H1 (cell line): Measurements from ENCODE around the gene CPA4. TPM values are rescaled to one million over a fixed set of nuclear protein-coding genes. Genes with fewer than 3 reads are reported as not detected.

Experiments used
- CTCF ChIA-PET: fragments of 300-600 bp; sonication (Branson Sonifier 250); formaldehyde crosslinking; loops from one replicate; lab custom pipeline; 2021; ENCODE audit not compliant: partially characterized antibody; lab: Charles Lee
- POLR2A ChIA-PET: fragments of 300-600 bp; sonication (Branson Sonifier 250); formaldehyde crosslinking; loops from one replicate; lab custom pipeline; 2021; ENCODE audit warnings: inconsistent platforms; ENCODE audit not compliant: partially characterized antibody; lab: Charles Lee
- DNase-seq, 2 experiments: peaks; one replicate each; pipeline versions ENCODE4 v3.0.0 to v3.0.0-alpha.2; 2010 to 2022; ENCODE audit warnings: low spot score in 2 of 2, low read depth in 1 of 2, mixed read lengths in 1 of 2
- FAIRE-seq: peaks from 2 replicates; lab custom pipeline; 2011; peaks lifted over from hg19 to GRCh38; lab: Jason Lieb, UNC
- H2AFZ ChIP-seq: 2 replicates; pipeline ENCODE4 v1.8.1; 2012; ENCODE audit warnings: low read length, inconsistent platforms
- H2AK5ac ChIP-seq: 2 replicates; pipeline ENCODE4 v1.6.1; 2013; ENCODE audit warnings: low read depth, low read length
- H2BK120ac ChIP-seq: replicated peaks from 2 replicates; pipeline ENCODE3; 2013; ENCODE audit warnings: low read depth, low read length, inconsistent platforms
- H2BK12ac ChIP-seq: 2 replicates; pipeline ENCODE4 v1.6.1; 2013; ENCODE audit warnings: low read depth, low read length
- H2BK15ac ChIP-seq: 2 replicates; pipeline ENCODE4 v1.6.1; 2013; ENCODE audit warnings: low read length
- H2BK20ac ChIP-seq: 2 replicates; pipeline ENCODE4 v1.6.1; 2013; ENCODE audit warnings: low read length
- H2BK5ac ChIP-seq: 2 replicates; pipeline ENCODE4 v1.6.1; 2013; ENCODE audit warnings: low read depth, low read length
- H3K14ac ChIP-seq: 2 replicates; pipeline ENCODE4 v1.6.1; 2013; ENCODE audit warnings: inconsistent platforms; ENCODE audit not compliant: insufficient read length
- H3K18ac ChIP-seq: 2 replicates; pipeline ENCODE4 v1.6.1; 2013; ENCODE audit warnings: low read length; ENCODE audit errors: extremely low read depth
- H3K23ac ChIP-seq: 2 replicates; pipeline ENCODE4 v1.6.1; 2013; ENCODE audit warnings: inconsistent platforms; ENCODE audit not compliant: insufficient read length
- H3K23me2 ChIP-seq: 2 replicates; pipeline ENCODE4 v1.6.1; 2013; ENCODE audit warnings: low read depth, low read length
- H3K27ac ChIP-seq: 2 replicates; pipeline ENCODE4 v1.6.1; 2011; ENCODE audit warnings: low read depth, low read length, inconsistent platforms
- H3K27me3 ChIP-seq, 4 experiments: replicated peaks in 1 of 4; 1 replicate in 1 of 4; 2 replicates in 3 of 4; pipeline versions ENCODE4 v1.6.1 to v1.8.1; 2011 to 2013; ENCODE audit warnings: low read length in 3 of 4, mild to moderate bottlenecking in 3 of 4, inconsistent platforms in 2 of 4, mixed read lengths in 2 of 4, moderate library complexity in 1 of 4; ENCODE audit not compliant: control insufficient read depth in 3 of 4, insufficient read depth in 3 of 4; ENCODE audit errors: extremely low read depth in 1 of 4
- H3K36me3 ChIP-seq, 4 experiments: 2 replicates each; pipeline versions ENCODE4 v1.6.1 to v1.8.1; 2011 to 2013; ENCODE audit warnings: mild to moderate bottlenecking in 4 of 4, low read length in 3 of 4, moderate library complexity in 2 of 4, control low read depth in 1 of 4, inconsistent platforms in 1 of 4; ENCODE audit not compliant: insufficient read depth in 4 of 4, control insufficient read depth in 2 of 4
- H3K4ac ChIP-seq: replicated peaks from 2 replicates; pipeline ENCODE3; 2013; ENCODE audit warnings: low read length, low read depth, mixed read lengths, inconsistent platforms; ENCODE audit not compliant: insufficient read length
- H3K4me1 ChIP-seq, 4 experiments: replicated peaks in 1 of 4; 1 replicate in 1 of 4; 2 replicates in 3 of 4; pipeline versions ENCODE4 v1.6.1 to v1.8.1; 2011 to 2013; ENCODE audit warnings: low read length in 3 of 4, inconsistent platforms in 2 of 4, mixed read lengths in 1 of 4; ENCODE audit not compliant: insufficient read depth in 4 of 4, control insufficient read depth in 3 of 4
- H3K4me2 ChIP-seq, 2 experiments: 2 replicates each; pipeline versions ENCODE4 v1.6.1 to v1.8.1; 2011 to 2013; ENCODE audit warnings: low read depth in 2 of 2, low read length in 2 of 2, control low read depth in 1 of 2, inconsistent platforms in 1 of 2, mild to moderate bottlenecking in 1 of 2; ENCODE audit not compliant: insufficient read depth in 1 of 2
- H3K4me3 ChIP-seq, 4 experiments: fragments of 200-600, 300-600 bp in 1 of 4; sonication (generic), shearing (Covaris generic), sonication (Bioruptor Twin) in 1 of 4; 2 replicates each; pipeline versions ENCODE4 v1.5.1 to v1.8.1; 2011 to 2016; ENCODE audit warnings: low read length in 4 of 4, low read depth in 3 of 4, control low read depth in 2 of 4, inconsistent platforms in 2 of 4, mild to moderate bottlenecking in 2 of 4, mixed read lengths in 1 of 4, moderate library complexity in 1 of 4; ENCODE audit not compliant: insufficient read depth in 2 of 4; ENCODE audit errors: extremely low read depth in 1 of 4
- H3K56ac ChIP-seq: replicated peaks from 2 replicates; pipeline ENCODE3; 2013; ENCODE audit warnings: low read depth, mild to moderate bottlenecking, mixed read lengths, low read length, inconsistent platforms; ENCODE audit not compliant: insufficient read length
- H3K79me1 ChIP-seq: 2 replicates; pipeline ENCODE4 v1.6.1; 2013; ENCODE audit warnings: low read depth, low read length, control low read depth
- H3K79me2 ChIP-seq, 2 experiments: 2 replicates each; pipeline versions ENCODE4 v1.6.1 to v1.8.1; 2012 to 2013; ENCODE audit warnings: low read length in 2 of 2, mild to moderate bottlenecking in 2 of 2, inconsistent platforms in 1 of 2; ENCODE audit not compliant: insufficient read depth in 2 of 2, control insufficient read depth in 1 of 2
- H3K9ac ChIP-seq, 4 experiments: replicated peaks in 1 of 4; 1 replicate in 1 of 4; 2 replicates in 3 of 4; pipeline versions ENCODE4 v1.6.1 to v1.8.1; 2011 to 2013; ENCODE audit warnings: low read depth in 3 of 4, low read length in 3 of 4, control low read depth in 2 of 4, mild to moderate bottlenecking in 2 of 4, moderate library complexity in 2 of 4, inconsistent platforms in 1 of 4; ENCODE audit errors: extremely low read depth in 1 of 4
- H3K9me3 ChIP-seq, 2 experiments: 2 replicates each; pipeline versions ENCODE4 v1.6.1 to v1.8.1; 2012 to 2013; ENCODE audit warnings: mild to moderate bottlenecking in 2 of 2, moderate library complexity in 2 of 2, control low read depth in 1 of 2, inconsistent platforms in 1 of 2, low read depth in 1 of 2, low read length in 1 of 2, mixed read lengths in 1 of 2; ENCODE audit not compliant: insufficient read depth in 2 of 2
- H4K20me1 ChIP-seq, 2 experiments: replicated peaks in 1 of 2; 2 replicates each; pipeline versions ENCODE3 to v1.8.1; 2011 to 2013; ENCODE audit warnings: inconsistent platforms in 2 of 2, low read length in 2 of 2, mild to moderate bottlenecking in 1 of 2; ENCODE audit not compliant: insufficient read depth in 2 of 2, control insufficient read depth in 1 of 2
- H4K5ac ChIP-seq: 2 replicates; pipeline ENCODE4 v1.6.1; 2013; ENCODE audit warnings: low read length, low read depth, mixed read lengths, inconsistent platforms; ENCODE audit not compliant: insufficient read length
- H4K8ac ChIP-seq: 2 replicates; pipeline ENCODE4 v1.8.0; 2013; ENCODE audit warnings: mild to moderate bottlenecking, moderate library complexity, low read length, inconsistent platforms; ENCODE audit not compliant: insufficient read depth; ENCODE audit errors: extremely low read depth
- H4K91ac ChIP-seq: replicated peaks from 2 replicates; pipeline ENCODE3; 2013; ENCODE audit warnings: low read length, mixed read lengths, inconsistent platforms; ENCODE audit not compliant: insufficient read length
- BCL11A ChIP-seq, 2 experiments: IDR thresholded peaks; one replicate each; pipeline ENCODE4 v1.6.1; 2011; ENCODE audit warnings: low read depth in 2 of 2, low read length in 2 of 2, mild to moderate bottlenecking in 2 of 2
- CBX5 ChIP-seq: fragments of 300-800, 300-1000 bp; sonication (generic); IDR thresholded peaks from 2 replicates; pipeline ENCODE4 v1.7.1; 2016; ENCODE audit warnings: antibody characterized with exemption, low read length, low read depth
- CHD1 ChIP-seq: IDR thresholded peaks from 2 replicates; pipeline ENCODE4 v1.6.1; 2012; ENCODE audit warnings: low read depth, low read length, improper control_type of control experiment
- GABPA ChIP-seq: IDR thresholded peaks from 2 replicates; pipeline ENCODE4 v1.6.1; 2011; ENCODE audit warnings: mild to moderate bottlenecking, low read length, moderate library complexity, borderline replicate concordance; ENCODE audit not compliant: insufficient read depth
- KDM5A ChIP-seq: fragments of 200-600 bp; IDR thresholded peaks from 2 replicates; pipeline ENCODE4 v1.7.1; 2012; ENCODE audit warnings: mild to moderate bottlenecking, low read length, inconsistent platforms, mixed read lengths
- PHF8 ChIP-seq: fragments of 200-600 bp; sonication (generic); conservative IDR thresholded peaks from 2 replicates; pipeline ENCODE4 v1.7.1; 2012; ENCODE audit warnings: low read depth, mild to moderate bottlenecking, inconsistent platforms, low read length, moderate library complexity
- SP1 ChIP-seq: IDR thresholded peaks from 2 replicates; pipeline ENCODE4 v1.6.1; 2011; ENCODE audit warnings: low read depth, low read length
- SP2 ChIP-seq: IDR thresholded peaks from 2 replicates; pipeline ENCODE4 v1.6.1; 2012; ENCODE audit warnings: mild to moderate bottlenecking, low read length, inconsistent platforms
- TEAD4 ChIP-seq: IDR thresholded peaks from 2 replicates; pipeline ENCODE4 v1.6.1; 2012; ENCODE audit warnings: low read depth, low read length, inconsistent platforms, mixed read lengths
- ZNF274 ChIP-seq: IDR thresholded peaks from 2 replicates; pipeline ENCODE4 v1.7.0; 2012; ENCODE audit warnings: low read length, borderline replicate concordance; ENCODE audit errors: extremely low read depth
- polyA plus RNA-seq, 7 experiments: library from polyadenylated mRNA; depleted of rRNA in 3 of 7; stranded (reverse) in 5 of 7; unstranded in 2 of 7; fragments of >200 nt in 5 of 7; fragments of 200-250 nt in 2 of 7; gene quantifications; 1 replicate in 5 of 7; 2 replicates in 1 of 7; 4 replicates in 1 of 7; pipeline versions ENCODE4 v1.2.1 to v1.2.3, GENCODE V29; 2011 to 2013; ENCODE audit warnings: missing spikeins in 2 of 7, mixed read lengths in 2 of 7
- total RNA-seq: library from RNA; stranded (reverse); fragmentation: NEBNext Ultra II Directional; extraction: Animal tissue kit (Norgen Biotek cat#: 25700); gene quantifications from 2 replicates; pipeline ENCODE4 v1.2.1, GENCODE V29; 2021
- TF ChIP-seq, protein P1 (sequence below): IDR thresholded peaks from 2 replicates; pipeline ENCODE4 v1.6.1; 2011; ENCODE audit warnings: low read length, improper control_type of control experiment
- TF ChIP-seq, protein P2 (sequence below), 3 experiments: IDR thresholded peaks; 1 replicate in 2 of 3; 2 replicates in 1 of 3; pipeline versions ENCODE4 v1.5.1 to v1.6.1; 2011; ENCODE audit warnings: low read length in 3 of 3, mild to moderate bottlenecking in 3 of 3, inconsistent platforms in 2 of 3, low read depth in 1 of 3, moderate library complexity in 1 of 3; ENCODE audit not compliant: insufficient read depth in 1 of 3; ENCODE audit errors: control extremely low read depth in 1 of 3

Gene CPA4
- total and polyA plus RNA-seq, 2 of the 8 experiments (the other 6 are each of a cell fraction or from before 2014, with no cell fraction given) = 0.03 TPM; not detected in 1

DNA sequence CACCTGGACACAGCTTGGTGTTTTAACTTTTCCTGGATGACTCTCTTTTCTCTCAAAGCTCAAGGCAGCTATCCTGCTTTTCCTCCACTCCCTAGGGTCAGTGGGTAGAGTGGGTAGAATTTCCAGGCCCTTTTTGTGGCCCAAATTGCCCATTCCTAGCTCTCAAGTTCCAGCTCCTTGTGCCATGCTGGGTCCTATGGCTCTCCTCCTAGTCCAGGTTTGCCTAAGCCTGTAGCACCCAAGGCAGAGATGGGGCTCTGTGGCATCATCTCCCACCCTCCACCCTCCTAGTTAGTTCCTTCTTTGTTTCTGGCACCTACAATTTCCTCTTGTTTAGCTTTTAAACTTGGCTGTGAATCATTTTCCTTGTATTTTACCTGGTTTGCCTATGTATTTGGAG lies 9.7 kb downstream of the CPA4 start:
- Histone ChIP-seq H3K79me2 (no peaks in the 10 kb centered on the region), H3K4me1 (no peaks in the 10 kb centered on the region), H3K4ac (no peak overlapping the region), H3K4me2 (no peak overlapping the region), H3K9ac (no peak overlapping the region), H3K4me3 (no peak overlapping the region), H3K23ac (no peak overlapping the region), H2BK15ac (no peak overlapping the region), H2BK5ac (no peak overlapping the region), H3K18ac (no peak overlapping the region), H3K79me1 (no peaks in the 10 kb centered on the region), H3K56ac (no peak overlapping the region), H3K36me3 (no peaks in the 10 kb centered on the region), H2AFZ (no peak overlapping the region; the same call in 1 of the 2 replicates), H3K27ac (no peak overlapping the region), H3K14ac (no peak overlapping the region), H2AK5ac (no peak overlapping the region), H4K91ac (no peak overlapping the region), H2BK20ac (no peak overlapping the region), H3K9me3 (no peaks in the 10 kb centered on the region), H4K5ac (no peak overlapping the region), H3K23me2 (no peaks in the 10 kb centered on the region), H4K20me1 (no peaks in the 10 kb centered on the region), H3K27me3 (no peaks in the 10 kb centered on the region), H2BK12ac (no peak overlapping the region), H4K8ac (no peak overlapping the region), H2BK120ac (no peak overlapping the region)
- FAIRE-seq (no peak), DNase-seq (no peak)
- ChIA-PET CTCF (interaction anchor here (0.6 to 1.5 kb wide), 5 partner anchors 26 to 79 kb away, joined by 3 to 4 read pairs (median 3); no protein-coding TSS in a partner anchor), POLR2A (no interaction called here)
- TF ChIP-seq ZNF274 (no peak), SP2 (no peak), GABPA (no peak), KDM5A (no peak), CBX5 (no peak), SP1 (no peak), TEAD4 (no peak), CHD1 (no peak), BCL11A (IDR thresholded peaks at IDR 0.05; ENCODE audit: low read depth in 2 of 2, low read length in 2 of 2) (no peak), PHF8 (no peak)
- TF ChIP-seq, protein P1, sequence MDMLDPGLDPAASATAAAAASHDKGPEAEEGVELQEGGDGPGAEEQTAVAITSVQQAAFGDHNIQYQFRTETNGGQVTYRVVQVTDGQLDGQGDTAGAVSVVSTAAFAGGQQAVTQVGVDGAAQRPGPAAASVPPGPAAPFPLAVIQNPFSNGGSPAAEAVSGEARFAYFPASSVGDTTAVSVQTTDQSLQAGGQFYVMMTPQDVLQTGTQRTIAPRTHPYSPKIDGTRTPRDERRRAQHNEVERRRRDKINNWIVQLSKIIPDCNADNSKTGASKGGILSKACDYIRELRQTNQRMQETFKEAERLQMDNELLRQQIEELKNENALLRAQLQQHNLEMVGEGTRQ = no peak
- TF ChIP-seq, protein P2, sequence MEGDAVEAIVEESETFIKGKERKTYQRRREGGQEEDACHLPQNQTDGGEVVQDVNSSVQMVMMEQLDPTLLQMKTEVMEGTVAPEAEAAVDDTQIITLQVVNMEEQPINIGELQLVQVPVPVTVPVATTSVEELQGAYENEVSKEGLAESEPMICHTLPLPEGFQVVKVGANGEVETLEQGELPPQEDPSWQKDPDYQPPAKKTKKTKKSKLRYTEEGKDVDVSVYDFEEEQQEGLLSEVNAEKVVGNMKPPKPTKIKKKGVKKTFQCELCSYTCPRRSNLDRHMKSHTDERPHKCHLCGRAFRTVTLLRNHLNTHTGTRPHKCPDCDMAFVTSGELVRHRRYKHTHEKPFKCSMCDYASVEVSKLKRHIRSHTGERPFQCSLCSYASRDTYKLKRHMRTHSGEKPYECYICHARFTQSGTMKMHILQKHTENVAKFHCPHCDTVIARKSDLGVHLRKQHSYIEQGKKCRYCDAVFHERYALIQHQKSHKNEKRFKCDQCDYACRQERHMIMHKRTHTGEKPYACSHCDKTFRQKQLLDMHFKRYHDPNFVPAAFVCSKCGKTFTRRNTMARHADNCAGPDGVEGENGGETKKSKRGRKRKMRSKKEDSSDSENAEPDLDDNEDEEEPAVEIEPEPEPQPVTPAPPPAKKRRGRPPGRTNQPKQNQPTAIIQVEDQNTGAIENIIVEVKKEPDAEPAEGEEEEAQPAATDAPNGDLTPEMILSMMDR (IDR thresholded peaks at IDR 0.05; ENCODE audit: control extremely low read depth in 1 of 3, insufficient read depth in 1 of 3, low read depth in 1 of 3, low read length in 3 of 3) = no peak
